22Rv1 (cell line): ENCODE results near the gene FAM98A.

Source experiments
- H3K27ac ChIP-seq: fragments of 450-650 bp; 2 replicates; pipeline ENCODE4 v1.5.1; 2017
- CTCF ChIP-seq: fragments of 450-650 bp; IDR thresholded peaks from 2 replicates; pipeline ENCODE4 v1.5.1; 2017; ENCODE audit warnings: mild to moderate bottlenecking
- ZFX ChIP-seq: fragments of 450-650 bp; IDR thresholded peaks from 2 replicates; pipeline ENCODE4 v1.6.1; 2017; ENCODE audit warnings: antibody characterized with exemption, borderline replicate concordance

Gene FAM98A

GRCh38 chr2:33559328-33559727 lies 39.8 kb downstream of the FAM98A start:
- H3K27ac ChIP-seq = no peak overlapping the region
- TF ChIP-seq ZFX (no peak), CTCF (no peak)

DNA sequence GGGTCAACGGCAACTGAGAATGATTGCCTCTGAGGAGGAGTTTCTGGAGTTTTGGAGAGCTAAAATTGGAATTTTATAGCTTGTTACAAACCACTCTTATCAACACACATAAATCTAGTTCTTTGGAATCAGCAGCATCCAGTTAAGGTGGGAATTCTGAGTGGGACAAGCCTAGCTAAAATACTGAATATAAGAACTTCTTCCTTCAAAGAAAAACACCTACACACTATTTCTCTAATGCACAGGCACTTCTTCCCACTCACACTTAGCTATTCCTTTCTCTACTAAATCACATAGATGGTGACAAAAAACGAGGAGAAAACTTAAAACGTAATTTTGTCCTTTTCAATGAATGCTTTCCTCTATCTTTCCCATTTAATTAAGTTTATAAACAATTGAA lies 43.4 kb downstream of the FAM98A start:
- no peak overlapping the region for H3K27ac ChIP-seq

GRCh38 chr2:33552758-33553461 lies 46.2 kb downstream of the FAM98A start:
- no peak overlapping the region for H3K27ac ChIP-seq

More for the DNA sequence above, 43.4 kb downstream of the FAM98A start:
- TF ChIP-seq CTCF (no peak), ZFX (no peak)

DNA sequence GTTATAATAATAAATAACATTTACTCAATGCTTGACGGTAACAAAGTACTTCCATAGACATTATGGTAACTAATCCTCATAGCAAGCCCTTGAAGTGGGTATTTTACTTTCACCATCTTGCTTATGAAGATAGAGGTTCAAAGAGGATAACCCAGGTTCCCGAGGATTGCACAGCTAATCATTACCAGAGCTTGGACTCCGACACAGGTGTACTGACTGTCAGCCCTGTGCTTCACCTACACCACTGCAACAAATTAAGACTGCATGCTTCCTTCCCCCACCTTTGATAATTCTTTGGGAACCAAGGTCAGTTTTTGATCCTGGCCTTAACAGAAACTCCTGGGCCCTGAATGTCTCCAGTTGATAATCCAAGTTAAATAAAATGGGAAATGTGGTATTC lies 48.9 kb downstream of the FAM98A start:
- no peak overlapping the region for H3K27ac ChIP-seq
- TF ChIP-seq CTCF (no peak), ZFX (no peak)

More at GRCh38 chr2:33552758-33553461, 46.2 kb downstream of the FAM98A start:
- no peak for TF ChIP-seq ZFX
- TF ChIP-seq CTCF = no peak

DNA sequence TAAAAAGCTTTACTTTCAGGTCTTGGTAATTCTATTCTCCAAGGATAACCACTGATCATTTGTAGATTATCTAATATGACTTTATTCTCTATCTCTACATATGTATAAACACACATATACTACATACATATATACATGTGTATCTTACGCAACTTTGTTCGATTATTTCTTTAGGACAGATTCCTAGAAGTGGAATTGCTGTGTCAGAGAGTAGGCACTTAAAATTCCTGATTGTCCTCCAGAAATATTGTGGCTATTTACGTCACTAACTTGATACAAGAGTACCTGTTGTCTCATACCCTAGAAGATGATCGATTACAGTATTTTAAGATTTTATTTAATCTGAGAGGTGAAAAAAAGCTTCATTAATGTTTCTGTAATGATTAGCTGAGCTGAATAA lies 57.9 kb downstream of the FAM98A start:
- H3K27ac ChIP-seq = no peak overlapping the region

GRCh38 chr2:33535421-33535820 lies 63.7 kb downstream of the FAM98A start:
- TF ChIP-seq ZFX = no peak
- H3K27ac ChIP-seq = no peak overlapping the region

More for the DNA sequence above, 57.9 kb downstream of the FAM98A start:
- no peak for TF ChIP-seq CTCF
- TF ChIP-seq ZFX = no peak
